GM18519 (cell line): ENCODE measurements around the gene PAQR9.
"Not testable (repeated sequence)": the region's sequence is repeated elsewhere in the genome, so short reads cannot be mapped to it uniquely, and the experiment has no call there.

Experiments
- ATAC-seq: cut with Tn5 transposase; IDR thresholded peaks from one replicate; pipeline ENCODE4 v1.9.1; 2021; ENCODE audit warnings: mild to moderate bottlenecking, moderate library complexity; ENCODE audit not compliant: unreplicated experiment, low FRiP score

The PAQR9 gene

GRCh38 chr3:142963516-142964448, at the start of gene PAQR9:
Gene PAQR9 (minus strand): TSS chr3:142963674. CDS start chr3:142963336, 338 bp downstream.
- no peak for ATAC-seq

DNA sequence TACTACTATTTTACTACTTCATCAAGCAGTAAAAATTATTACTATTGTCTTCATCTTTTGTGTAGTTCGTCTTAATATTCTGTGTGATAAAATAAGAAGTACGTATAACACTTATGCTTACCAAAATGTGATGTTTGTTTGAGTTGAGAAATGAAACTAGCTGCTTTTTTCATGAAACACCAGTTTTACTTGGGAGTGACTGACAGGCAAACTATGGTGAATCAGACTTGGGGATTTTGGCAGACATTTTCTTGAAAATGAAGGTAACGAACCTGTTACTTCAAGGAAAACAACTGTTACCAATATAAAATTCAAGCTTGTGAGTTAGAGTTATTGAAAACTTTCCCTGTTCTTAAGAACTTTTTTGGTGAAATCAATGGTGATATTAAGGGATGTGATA, 48.2 kb upstream of the PAQR9 start:
- no peak for ATAC-seq

DNA sequence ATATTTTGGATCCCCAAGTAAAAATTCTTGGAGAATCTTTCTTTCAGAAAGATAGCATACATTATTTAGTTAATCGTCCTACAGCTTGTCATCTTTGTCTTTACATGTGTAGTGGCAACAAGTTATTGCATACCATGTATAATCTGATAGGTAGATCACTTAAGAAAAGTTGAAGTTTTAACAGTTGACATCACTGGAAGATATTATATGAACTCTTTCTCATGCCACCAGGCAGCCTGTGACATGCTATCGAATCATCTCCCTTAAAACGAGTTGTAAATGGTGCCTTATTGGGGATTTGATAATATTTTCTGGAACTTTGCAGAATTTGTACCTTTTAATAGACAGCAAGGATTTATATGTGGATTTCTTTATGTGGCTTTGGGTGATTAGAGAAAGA, 46.5 kb upstream of the PAQR9 start:
- ATAC-seq = no peak

DNA sequence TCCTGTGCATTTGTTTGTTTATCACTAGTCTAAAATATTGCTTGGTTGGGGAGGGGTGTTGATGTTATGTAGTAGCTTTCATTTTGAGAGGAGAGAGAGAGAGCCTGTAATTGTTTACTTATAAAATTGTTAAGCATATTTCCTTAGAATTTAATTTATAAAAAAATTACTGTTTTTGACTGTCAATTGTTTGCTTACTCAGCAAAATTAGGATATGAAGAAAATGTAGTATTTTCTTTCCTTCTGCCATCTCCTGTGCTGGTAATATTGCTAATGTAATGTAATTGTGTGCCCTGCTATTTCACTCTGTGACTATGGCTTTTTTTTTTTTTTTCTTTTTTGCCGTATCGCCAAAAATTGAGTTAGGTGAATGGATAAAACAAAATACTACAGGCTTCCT, 41.3 kb upstream of the PAQR9 start:
- ATAC-seq = no peak

DNA sequence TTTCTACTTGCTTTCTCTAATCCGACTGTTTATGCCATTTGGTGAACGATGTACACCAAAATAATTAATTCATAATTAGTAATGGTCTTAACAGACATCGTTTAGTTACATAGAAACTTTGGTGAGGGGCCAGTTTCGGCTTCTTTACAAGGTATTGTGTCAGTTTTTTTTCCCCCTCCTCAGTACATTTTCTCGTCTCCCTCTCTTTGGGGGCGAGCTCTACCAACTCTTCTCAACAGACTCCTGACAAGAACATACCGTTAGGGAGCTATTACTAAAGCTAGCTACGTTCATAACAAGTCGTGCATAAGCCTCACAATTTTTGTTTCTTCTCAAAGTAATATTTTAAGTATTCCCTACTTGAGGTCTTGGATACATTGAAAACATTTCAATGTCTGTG, 39.3 kb upstream of the PAQR9 start:
- no peak for ATAC-seq

- peak; percentile 33 for ATAC-seq
These were observed 38.7 kb upstream of the PAQR9 start for GRCh38 chr3:143002083-143002712.

GRCh38 chr3:143001369-143002082, 38.1 kb upstream of the PAQR9 start, which contains the start of gene U2SURP:
Gene U2SURP (plus strand): TSS chr3:143001570. CDS start chr3:143001629, 59 bp downstream.
- ATAC-seq = peak; percentile 72

- peak; percentile 58 for ATAC-seq
These were observed 37.5 kb upstream of the PAQR9 start for GRCh38 chr3:143001034-143001368.

- ATAC-seq = no peak
These were observed 37.1 kb upstream of the PAQR9 start for GRCh38 chr3:143000528-143000927.

DNA sequence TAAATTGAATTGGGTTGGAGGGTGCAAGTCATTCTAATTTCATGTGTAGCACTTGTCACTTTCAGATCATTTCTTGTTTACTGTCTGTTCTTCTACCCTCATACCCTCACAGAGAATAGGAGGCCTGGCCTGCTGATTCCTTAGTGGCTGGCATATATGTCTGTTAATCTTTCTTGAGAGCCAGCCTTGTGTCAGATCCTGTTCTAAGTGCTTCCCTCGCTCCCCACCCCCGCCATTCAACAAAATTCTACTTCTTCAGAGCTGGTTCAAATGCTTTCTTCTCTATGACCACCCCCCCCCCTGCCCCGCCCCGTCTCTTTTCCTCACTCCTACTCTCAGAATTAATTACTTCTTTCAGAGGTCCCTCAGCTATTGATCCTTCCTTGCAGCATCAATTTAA, 36.4 kb upstream of the PAQR9 start:
- no peak for ATAC-seq

- no peak for ATAC-seq
These were observed 35.0 kb upstream of the PAQR9 start for GRCh38 chr3:142998439-142998838.

DNA sequence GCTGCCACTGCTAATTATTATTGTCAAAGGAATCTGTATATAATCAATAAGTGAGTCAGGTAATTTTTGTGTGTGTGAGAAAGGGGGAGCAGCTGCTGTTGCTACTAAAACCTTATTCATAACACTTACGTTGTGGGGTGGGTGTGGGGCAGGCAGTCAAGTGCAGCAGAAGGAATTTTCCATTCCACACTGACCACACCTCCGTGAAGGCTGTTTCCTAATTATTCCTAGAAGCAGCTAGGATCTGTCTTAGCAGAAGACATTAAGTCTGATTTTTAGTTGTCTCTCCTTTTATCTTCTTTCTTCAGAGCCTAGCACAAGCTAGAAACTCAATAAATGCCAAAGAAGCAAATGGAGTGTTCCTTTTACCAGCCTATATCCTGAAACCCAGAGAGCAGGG, 33.9 kb upstream of the PAQR9 start:
- no peak for ATAC-seq

GRCh38 chr3:142993958-142994442, 30.5 kb upstream of the PAQR9 start:
- ATAC-seq = peak; percentile 63

DNA sequence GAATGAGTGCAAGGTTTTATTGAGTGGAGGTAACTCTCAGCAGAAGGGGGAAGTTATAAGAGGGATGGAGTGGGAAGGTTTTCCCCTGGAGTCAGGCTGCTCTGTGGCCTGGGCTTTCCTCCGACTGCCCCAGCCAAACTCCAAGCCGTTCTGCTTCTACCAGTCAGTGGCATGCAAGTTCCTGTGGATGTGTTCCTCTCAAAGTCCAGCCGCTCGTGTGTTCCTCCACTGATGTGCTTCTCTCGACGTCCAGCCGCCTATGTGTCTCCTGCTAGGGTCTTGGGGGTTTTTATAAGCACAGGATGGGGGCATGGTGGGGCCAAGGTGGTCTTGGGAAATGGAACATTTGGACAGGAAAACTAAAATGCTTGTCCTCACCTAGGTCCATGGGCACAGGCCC, 28.8 kb upstream of the PAQR9 start:
- ATAC-seq = no peak

GRCh38 chr3:142990721-142991120, 27.2 kb upstream of the PAQR9 start:
- ATAC-seq = no peak

DNA sequence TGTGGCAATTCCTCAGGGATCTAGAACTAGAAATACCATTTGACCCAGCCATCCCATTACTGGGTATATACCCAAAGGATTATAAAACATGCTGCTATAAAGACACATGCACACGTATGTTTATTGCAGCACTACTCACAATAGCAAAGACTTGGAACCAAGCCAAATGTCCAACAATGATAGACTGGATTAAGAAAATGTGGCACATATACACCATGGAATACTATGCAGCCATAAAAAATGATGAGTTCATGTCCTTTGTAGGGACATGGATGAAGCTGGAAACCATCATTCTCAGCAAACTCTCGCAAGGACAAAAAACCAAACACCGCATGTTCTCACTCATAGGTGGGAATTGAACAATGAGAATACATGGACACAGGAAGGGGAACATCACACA, 25.4 kb upstream of the PAQR9 start:
- ATAC-seq = not testable (repeated sequence)

GRCh38 chr3:142988221-142988620, 24.7 kb upstream of the PAQR9 start:
- ATAC-seq = not testable (repeated sequence)

DNA sequence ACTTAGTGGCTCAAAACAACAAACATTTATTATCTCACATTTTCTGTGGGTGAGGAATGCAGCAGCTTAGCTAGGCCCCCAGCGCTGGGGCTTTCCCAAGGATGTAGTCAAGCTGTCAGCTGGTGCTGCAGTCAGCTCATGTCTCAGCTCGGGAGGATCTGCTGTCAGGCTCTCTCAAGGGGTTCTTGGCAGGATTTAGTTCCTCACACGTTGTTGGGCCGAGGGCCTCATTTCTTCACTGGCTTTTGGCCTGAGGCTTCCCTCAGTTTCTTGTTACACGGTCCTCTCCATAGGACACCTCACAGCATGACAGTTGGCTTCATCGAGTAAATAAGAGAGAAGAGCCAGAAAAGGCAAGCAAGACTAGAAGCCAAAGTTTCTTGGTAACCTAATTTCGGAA, 24.2 kb upstream of the PAQR9 start:
- ATAC-seq = no peak

GRCh38 chr3:142987080-142987700, 23.7 kb upstream of the PAQR9 start:
- no peak for ATAC-seq

- ATAC-seq = no peak
These were observed 20.8 kb upstream of the PAQR9 start for GRCh38 chr3:142984255-142984654.

- no peak for ATAC-seq
These were observed 19.8 kb upstream of the PAQR9 start for GRCh38 chr3:142983318-142983717.
